ENCODE measurements around the gene DHRS12. TPM values are rescaled to one million over a fixed set of nuclear protein-coding genes. Genes with fewer than 3 reads are reported as not detected.

The DHRS12 gene
- total and polyA plus RNA-seq, 10 donors: 11.3 to 22.8 (median 16.9) TPM

DNA sequence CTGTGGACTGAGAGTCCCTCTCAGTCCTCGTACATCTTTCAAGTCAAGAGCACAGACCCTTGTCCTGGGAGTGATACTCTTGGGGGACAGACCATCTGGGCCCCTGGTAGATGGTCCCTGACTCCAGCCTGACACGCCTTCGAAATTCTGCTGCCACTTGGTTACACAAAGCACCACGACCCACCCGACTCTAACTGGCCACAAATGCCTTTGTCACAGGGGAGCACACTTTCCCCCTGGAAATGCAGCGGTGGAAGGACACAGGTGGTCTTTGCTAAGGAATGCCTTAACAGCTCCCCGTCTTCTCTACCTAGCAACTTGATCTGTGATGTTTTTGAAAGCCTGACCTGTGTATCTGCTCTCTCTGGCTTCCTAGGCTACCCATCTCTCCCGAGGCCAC lies 13.8 kb upstream of the DHRS12 start:
- peaks cover 9 to 90% (median 48%) of the 10 kb centered on the region in 6 donors for H3K4me1 ChIP-seq
- no peaks in the 10 kb centered on the region for H3K9me3 ChIP-seq
- H3K27me3 ChIP-seq (replicated peaks in 1 of 7): no peaks in the 10 kb centered on the region
- no peaks in the 10 kb centered on the region for H3K36me3 ChIP-seq
- H3K27ac ChIP-seq: peak overlapping the region in 2 of 8 donors; percentile 92 to 95
- 86 to 93% (median 89%) methylated on average over 8 of the region's 8 CpGs for WGBS, 5 donors
- TF ChIP-seq, protein P1, sequence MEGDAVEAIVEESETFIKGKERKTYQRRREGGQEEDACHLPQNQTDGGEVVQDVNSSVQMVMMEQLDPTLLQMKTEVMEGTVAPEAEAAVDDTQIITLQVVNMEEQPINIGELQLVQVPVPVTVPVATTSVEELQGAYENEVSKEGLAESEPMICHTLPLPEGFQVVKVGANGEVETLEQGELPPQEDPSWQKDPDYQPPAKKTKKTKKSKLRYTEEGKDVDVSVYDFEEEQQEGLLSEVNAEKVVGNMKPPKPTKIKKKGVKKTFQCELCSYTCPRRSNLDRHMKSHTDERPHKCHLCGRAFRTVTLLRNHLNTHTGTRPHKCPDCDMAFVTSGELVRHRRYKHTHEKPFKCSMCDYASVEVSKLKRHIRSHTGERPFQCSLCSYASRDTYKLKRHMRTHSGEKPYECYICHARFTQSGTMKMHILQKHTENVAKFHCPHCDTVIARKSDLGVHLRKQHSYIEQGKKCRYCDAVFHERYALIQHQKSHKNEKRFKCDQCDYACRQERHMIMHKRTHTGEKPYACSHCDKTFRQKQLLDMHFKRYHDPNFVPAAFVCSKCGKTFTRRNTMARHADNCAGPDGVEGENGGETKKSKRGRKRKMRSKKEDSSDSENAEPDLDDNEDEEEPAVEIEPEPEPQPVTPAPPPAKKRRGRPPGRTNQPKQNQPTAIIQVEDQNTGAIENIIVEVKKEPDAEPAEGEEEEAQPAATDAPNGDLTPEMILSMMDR (IDR thresholded peaks at IDR 0.05 in 8 of 11, conservative IDR thresholded peaks at IDR 0.05 in 3 of 11): no peak
- TF ChIP-seq POLR2AphosphoS5 (IDR thresholded peaks at IDR 0.05): no peak
- no peak for TF ChIP-seq POLR2A (IDR thresholded peaks at IDR 0.05)
- intact Hi-C loops (cut with DNase I; ENCODE audit: low total_unique reads): loop anchor here (10.0 kb wide), 1 partner anchor 307 kb away; the partner anchor contains the start of gene NEK5
- DNase-seq: no peak
- H3K4me3 ChIP-seq: no peak overlapping the region

DNA sequence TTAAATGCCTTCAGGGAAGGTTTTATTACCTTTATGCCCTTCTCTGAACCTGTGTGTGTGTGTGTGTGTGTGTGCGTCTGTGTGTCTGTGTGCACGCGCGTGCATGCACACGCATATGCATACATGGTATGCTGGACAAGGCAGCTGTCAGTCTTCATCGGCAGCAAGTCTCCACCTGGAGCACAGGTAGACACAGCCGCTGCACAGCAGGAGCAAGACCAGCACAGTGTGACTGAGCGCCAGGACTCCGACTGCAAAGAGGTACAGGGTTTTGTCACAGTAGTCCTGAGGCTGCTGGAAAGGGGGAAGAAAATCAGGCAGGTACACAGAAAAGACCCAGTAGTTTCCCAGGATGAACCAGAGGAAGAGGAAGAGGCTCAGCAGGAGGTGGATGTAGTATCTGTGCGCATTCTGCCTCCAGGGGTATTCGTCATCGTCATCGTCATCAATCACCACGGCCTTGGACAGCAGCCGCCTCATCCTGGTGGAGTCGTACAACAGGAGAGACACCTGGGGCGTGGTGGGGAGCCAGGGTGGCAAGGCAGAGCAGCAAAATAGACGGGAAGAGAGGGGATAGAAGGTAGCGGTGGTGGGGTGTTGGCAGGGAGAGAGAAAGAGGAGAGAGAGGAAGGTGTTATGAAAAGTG lies 12.8 kb upstream of the DHRS12 start:
- 84 to 88% (median 86%) methylated on average over 19 of the region's 19 CpGs for WGBS, 5 donors

DNA sequence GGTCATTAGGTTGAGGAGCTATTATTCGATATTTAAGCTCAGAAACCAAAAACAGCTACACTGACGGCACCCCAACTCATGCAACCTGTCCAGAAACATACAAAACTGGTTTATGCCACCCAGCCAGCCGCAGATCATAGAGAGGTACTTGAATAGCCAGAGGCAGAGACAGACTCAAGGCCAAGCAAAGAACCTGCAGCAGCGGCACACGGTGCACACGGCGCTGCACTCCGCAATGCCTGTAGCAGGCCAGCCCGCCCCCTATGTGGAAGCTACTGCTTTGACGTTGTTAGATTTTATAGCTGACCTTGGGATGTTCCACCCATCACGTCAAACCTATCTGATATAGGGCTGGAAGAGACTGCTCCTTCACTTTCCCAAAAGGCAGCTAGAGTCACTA lies 11.9 kb upstream of the DHRS12 start:
- Histone ChIP-seq H3K4me1 (peaks cover 0 to 90% (median 44%) of the 10 kb centered on the region in 6 donors), H3K9me3 (no peaks in the 10 kb centered on the region), H3K36me3 (no peaks in the 10 kb centered on the region), H3K27ac (peak overlapping the region in 2 of 8 donors; percentile 56 to 63), H3K27me3 (replicated peaks in 1 of 7) (no peaks in the 10 kb centered on the region), H3K4me3 (no peak overlapping the region)
- TF ChIP-seq, protein P1 (IDR thresholded peaks at IDR 0.05 in 8 of 11, conservative IDR thresholded peaks at IDR 0.05 in 3 of 11): no peak
- TF ChIP-seq POLR2AphosphoS5 (IDR thresholded peaks at IDR 0.05): no peak
- TF ChIP-seq POLR2A (IDR thresholded peaks at IDR 0.05): no peak
- intact Hi-C loops (cut with DNase I; ENCODE audit: low total_unique reads): loop anchor here (10.0 kb wide), 1 partner anchor 309 kb away; the partner anchor contains the start of gene NEK5
- DNase-seq: no peak
- 86 to 93% (median 88%) methylated on average over 11 of the region's 11 CpGs for WGBS, 5 donors

More for the DNA sequence above, 12.8 kb upstream of the DHRS12 start:
- DNase-seq: no peak
- Histone ChIP-seq H3K27me3 (replicated peaks in 1 of 7) (no peaks in the 10 kb centered on the region), H3K27ac (no peak overlapping the region), H3K4me1 (peaks cover 0 to 90% (median 44%) of the 10 kb centered on the region in 6 donors), H3K4me3 (no peak overlapping the region), H3K9me3 (no peaks in the 10 kb centered on the region), H3K36me3 (no peaks in the 10 kb centered on the region)
- intact Hi-C loops (cut with DNase I; ENCODE audit: low total_unique reads): loop anchor here (10.0 kb wide), 1 partner anchor 308 kb away; the partner anchor contains the start of gene NEK5
- TF ChIP-seq POLR2AphosphoS5 (IDR thresholded peaks at IDR 0.05) (no peak), POLR2A (IDR thresholded peaks at IDR 0.05) (no peak)
- TF ChIP-seq, protein P1 (IDR thresholded peaks at IDR 0.05 in 8 of 11, conservative IDR thresholded peaks at IDR 0.05 in 3 of 11): no peak

Data from spleen (tissue), 11 donors.